DMS 273 (cell line): ENCODE measurements around the gene GSTT2B.
"Not testable (repeated sequence)": the region's sequence is repeated elsewhere in the genome, so short reads cannot be mapped to it uniquely, and the experiment has no call there.

ENCODE experiments used
- DNase-seq: peaks from one replicate; lab custom pipeline; 2025; ENCODE audit not compliant: unreplicated experiment; lab: John Stamatoyannopoulos, UW

GSTT2B gene, protein sequence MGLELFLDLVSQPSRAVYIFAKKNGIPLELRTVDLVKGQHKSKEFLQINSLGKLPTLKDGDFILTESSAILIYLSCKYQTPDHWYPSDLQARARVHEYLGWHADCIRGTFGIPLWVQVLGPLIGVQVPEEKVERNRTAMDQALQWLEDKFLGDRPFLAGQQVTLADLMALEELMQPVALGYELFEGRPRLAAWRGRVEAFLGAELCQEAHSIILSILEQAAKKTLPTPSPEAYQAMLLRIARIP

DNA sequence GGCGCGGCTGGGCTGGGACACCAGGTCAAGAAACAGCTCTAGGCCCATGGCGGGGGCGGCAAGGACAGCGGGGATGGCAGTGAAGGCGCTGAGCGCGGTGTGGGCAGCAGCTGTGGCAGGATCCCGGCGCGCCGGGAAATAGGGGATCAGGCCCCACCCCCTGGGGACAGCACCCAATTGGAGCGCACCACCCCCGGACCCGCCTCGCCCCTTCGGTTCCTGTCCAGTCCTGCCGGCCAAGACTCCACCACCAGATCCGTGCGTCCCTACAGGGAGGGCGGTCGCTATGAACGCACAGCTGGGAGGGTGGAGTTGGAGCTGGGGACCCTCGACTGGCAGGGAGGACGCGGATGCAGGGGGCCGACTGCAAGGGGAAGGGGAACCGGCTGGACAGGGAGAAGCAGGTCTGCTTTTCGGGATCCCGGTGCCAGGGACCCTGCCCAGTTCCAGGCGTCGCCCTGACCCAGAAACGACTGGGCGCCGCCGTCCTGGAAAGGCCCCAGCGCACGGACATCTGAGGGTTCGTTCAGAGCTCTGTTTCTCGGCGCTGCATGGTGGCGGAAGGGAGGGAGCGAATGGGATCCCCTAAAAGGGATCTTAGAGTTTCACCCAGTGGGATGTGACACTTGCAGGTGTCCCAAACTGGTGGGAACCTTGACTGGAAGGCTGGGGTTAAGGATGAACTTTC is at the start of gene GSTT2B:
Gene GSTT2B, minus strand, starts transcription at position 112 of the 688 bp plus-strand sequence. Its CDS starts 64 bp downstream, at position 48.
- DNase-seq: not testable (repeated sequence)

DNA sequence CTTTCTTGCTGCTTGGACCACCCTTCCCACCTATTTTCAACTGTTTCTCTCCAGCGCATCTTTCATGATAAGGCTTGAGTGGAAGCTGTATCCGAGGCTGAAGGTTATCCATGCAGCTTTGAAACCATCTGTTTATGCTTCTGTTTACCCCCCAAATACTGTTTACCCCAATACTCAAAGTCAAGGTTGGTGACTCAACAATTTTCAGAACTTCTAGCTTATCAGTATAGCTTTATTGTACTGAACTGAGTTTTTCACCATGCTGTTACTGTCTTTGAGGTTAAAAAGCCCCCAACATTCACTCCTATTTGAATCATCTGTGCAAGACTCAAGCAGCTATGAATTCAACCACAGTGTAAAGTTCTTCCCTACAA is 49.0 kb upstream of the GSTT2B start:
- no peak for DNase-seq

DNA sequence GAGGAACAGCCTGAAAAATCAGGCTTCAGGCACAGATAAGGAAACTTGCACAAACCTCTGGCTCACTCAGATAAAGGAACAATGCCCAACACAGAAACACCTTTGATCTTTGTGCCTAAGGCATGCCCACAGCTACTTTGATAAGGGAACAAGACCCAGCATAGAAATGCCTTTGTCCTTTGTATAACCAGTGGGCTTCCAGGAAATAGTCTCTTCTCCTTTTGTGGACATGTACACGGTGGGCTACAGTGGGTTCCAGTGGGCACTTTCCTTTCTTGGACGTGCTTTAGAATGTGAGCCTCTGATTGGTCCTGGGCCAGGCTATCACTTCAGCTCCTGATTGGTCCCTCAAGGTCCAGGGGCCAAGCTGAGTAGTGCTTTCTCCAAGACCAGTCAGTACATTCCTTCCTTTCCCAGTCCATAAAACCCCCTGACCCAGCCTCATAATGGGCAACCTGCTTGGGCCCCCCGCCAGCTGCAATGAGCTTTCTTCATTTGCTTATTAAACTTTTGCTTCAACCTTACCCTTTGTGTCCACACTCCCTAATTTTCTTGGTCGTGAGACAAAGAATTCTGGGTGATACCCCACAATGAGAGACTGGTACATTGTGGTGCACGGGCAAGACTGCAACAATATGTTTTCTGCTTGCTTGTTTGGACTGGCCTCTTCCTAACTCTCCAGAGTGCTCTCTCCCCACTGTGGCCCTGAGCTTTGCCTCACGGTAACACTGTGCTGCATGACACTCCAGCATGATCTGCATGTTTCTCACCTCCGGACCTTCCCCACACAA is 48.4 kb upstream of the GSTT2B start:
- no peak for DNase-seq

DNA sequence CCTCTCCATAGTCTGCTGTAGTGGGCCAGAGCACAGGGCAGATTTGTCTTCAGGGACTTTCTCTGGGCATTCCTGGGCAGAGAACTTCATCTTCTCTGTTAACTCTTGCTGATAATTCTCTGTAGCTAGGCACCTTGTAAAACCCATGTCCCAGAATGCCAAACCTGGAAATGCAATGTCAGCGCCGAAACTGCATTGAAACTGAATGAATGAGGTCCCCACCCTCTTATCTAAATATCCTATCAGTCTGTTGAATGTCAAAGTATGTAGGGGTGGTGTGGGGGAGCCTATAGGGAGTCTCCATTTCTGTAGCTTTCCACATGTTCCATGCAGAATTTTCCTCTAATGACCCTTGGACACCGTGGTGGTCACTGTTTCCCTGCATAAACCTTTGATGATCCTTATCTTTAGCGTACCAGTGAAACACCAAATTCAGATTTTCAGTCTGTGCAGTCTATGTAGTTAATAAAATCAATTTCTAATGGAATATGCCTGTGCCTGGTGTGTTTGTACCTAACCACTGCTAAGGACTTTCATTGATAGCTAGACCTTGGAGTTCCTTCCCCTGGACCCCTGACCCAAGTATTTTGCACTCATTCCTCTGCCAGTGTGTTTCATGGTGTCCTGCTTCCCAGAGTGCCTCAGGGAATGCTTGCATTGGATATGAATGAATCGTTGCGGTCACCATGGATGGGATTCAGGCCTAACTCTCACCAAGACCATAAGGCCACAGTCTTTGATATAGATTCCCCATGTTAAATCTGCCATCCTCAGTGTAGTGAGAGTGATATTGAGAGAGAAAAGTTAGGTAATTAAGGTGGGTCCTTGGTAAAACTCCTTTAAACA is 47.6 kb upstream of the GSTT2B start:
- no peak for DNase-seq

DNA sequence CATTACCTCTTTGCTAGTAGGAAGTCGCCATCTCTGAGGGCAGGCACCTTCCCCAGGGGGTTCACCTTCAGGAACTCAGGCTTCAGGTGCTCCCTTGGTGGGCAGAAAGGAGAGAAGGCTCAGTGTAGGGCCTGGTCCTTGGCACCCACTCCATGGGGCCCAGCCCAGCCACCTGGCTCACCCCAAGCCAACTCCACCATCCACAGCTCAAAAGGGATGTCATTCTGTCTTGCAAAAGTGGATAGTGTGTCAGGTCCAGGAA is 47.0 kb upstream of the GSTT2B start:
- no peak for DNase-seq

DNA sequence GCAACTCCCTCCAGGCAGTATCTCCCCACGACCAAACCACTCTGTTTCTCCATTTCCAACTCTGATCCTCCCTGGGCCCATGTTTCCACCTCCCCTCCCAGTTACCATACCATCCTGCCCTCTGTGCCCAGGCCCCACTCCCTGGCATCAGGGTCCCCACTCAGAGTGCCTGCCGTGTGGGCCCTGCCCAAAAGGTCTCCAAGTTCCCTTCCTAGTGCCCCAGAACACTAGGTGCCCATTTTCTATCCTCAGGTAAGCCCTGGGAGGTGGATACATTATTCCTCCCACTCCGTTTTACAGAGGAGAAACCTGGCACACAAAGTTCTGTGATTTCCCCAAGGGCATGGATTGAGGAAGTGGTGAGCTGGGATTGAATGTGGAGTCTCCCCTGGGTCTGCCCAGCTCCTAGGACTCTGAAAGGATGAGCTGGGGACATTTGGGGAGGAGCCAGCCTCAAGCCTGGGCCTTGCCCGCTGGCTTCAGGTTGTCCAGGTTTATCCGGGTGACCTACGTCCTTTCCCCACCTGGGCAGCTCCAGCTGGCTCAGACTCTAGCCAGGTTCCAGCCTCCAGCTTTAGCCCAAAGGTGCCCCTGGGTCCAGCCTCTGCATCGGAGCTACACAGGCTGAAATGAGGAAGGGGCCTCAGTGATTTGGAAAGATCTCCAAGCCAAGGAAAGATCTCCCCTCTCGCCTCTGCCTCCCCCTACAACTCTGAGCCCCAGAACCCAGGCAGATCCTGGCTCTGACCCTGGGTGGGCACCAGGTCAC is 46.4 kb upstream of the GSTT2B start:
- no peak for DNase-seq

DNA sequence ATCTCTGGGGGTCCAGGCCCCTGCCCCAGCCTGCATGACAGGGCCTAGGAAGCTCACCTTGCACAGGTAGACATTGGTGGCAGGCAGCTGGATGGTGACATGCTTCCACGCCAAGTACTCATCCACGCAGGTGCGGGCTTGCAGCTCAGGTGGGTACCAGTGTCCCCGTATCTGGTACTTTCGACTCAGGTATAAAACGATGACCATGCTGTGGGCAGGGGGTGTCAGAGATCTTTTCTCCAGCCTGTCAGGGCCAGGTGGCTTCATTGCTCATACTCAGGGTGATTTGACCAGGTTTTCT is 45.9 kb upstream of the GSTT2B start:
- no peak for DNase-seq

DNA sequence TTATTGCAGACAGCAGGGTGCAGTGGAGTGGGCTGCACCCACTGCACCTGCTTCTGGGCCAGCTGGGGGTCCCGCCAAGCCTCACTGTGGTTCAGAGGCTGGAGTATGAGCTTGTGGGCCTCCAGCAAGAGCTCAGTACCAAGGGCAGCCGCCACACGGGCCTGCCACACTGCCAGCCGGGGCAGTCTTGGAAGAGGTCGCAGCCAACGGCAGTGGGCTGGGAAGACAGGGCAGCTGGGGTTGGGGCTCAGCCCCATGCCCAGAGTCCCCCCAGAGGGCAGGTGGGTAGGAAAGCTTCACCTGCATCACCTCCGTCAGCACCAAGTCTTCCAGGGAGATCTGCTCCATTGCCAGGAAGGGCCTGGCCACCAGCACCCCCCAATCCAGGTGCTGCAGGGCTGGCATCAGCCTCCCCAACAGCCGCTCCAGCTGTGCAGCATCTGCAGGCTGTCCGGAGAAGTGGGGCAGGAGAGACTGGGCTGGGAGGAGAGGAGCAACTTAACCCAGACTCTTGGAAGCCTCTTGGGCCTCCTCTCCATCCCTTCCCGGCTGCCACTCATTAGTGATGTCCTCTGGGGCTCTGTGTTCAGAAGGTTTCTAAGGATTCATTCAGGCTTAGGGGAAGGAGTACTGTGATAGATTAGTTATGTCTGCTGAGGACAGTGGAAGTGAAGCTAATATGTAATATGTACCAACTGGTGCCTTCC is 45.4 kb upstream of the GSTT2B start:
- no peak for DNase-seq

DNA sequence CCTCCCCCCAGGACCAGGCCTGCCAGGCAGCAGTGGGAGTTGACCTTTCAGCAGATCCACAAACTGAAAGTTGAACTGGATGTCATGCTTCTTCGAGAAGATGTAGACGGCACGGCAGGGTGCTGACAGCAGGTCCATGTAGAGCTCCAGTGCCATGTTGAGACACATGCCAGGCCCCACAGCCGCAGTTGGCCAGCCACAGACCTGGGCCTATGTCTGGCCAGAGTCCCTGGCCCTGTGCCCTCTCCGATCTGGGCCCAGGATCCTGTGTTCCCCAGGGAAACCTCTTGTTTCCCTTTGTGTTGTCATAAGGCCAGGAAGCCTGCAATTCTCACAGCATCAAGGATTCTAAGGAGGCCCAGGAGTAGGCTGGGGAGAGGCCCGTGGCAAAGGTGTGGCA is 44.2 kb upstream of the GSTT2B start, which contains the start of gene GSTT4:
Gene GSTT4, minus strand, starts transcription at position 253 of the 400 bp plus-strand sequence. Its CDS starts 97 bp downstream, at position 156.
- DNase-seq: no peak

DNA sequence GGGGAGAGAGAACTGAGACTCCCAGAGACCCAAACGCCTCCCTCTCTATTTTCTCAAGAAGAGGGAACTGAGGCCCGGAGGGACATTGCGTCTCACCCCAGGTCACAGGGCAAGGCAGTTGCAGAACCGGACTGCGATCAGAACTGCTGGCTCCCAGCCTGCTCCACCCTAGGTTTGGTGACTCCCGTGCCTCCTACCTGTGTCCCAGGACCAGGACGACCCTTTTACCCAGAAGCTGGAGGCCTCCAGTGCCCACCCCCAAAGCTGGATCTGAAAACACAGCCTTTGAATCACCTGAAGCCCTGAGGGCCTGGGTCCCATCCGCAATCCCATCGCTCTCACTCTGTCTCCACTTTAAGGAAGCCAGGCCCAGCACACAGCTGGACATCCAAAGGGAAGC is 42.9 kb upstream of the GSTT2B start:
- DNase-seq: no peak

DNA sequence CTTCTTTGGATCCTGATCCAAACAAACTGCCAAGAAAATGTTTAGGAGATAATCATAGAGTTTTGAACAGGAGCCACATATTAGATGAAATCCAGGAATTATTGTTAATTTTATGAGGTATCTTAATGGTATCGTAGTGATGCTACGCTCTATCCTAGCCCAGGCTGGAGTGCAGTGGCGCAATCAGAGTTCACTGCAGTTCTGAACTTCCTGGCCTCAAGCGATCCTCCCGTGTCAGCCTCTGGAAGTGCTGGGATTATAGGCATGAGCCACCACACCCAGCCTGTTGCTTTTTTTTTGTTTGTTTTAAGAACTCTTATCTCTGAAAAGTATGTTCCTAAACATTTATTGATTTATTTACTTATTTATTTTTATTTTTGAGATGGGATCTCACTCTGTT is 41.9 kb upstream of the GSTT2B start:
- DNase-seq: no peak

DNA sequence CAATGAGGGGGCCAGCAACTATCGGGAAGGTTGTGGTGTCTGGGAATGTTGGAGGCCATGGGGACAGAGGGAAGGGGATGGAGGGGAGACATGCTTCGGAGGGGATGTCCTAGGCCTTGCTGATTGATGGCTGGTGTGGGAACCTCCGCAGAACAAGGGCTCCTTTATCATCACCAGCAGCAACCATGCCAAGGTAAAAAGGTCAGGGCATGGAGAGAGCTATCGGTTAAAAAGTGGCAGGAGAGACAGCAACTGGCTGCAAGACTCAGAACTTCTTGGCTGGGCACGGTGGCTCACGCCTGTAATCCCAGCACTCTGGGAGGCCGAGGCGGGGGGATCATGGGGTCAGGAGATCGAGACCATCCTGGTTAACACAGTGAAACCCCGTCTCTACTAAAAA is 41.3 kb upstream of the GSTT2B start:
- DNase-seq: no peak

DNA sequence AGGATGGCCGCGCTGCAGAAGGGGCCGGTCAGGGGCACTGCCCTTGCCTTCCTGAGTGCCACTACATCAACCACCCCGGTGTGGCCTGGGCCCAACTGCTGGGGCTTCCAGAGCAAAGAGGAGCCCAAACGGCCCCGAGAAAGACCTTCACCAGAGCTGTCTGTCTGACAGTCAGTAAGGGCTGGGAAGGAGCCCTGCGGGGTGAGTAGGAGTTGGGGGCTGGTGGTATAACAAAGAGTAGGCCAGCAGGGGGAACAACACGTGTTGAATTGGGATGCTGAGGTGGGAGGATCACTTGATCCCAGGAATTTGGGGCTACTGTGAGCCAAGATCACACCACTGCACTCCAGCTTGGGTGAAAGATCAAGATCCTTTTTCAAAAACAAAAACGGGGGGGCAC is 40.3 kb upstream of the GSTT2B start:
- DNase-seq: no peak

DNA sequence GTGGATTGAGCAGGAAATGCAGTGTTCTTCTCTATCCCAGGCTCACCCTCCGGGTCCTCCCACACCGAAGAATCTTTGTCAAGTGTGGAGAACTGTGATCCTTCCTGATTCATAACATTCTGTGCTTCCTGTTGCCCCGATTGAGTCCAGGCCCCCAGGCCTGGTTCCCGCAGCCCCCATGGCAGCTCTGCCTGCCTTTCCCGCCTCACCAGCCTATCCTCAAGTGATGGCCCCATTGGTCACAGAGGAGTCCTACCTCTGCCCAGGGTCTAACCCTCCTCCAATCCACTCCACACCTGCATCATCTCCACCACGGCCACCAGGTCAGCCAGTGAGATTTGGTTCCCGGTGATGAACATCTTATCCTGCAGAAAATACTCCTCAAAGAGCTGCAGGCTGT is 38.8 kb upstream of the GSTT2B start:
- not testable (repeated sequence) for DNase-seq

DNA sequence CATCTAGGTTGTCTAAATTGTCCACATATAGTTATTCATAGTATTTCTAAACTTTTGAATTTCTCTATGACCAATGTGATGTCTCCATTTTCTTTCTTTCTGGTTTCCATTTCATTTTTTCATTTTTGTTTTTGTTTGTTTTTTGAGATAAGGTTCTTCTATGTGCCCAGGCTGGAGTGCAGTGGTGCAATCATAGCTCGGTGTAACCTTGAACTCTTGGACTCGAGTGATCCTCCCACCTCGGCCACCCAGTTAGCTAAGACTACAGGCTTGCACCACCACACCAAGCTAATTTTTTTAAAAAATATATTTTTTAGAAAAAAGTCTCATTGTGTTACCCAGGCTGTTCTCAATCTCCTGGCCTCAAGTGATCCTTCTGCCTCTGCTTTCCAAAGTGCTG is 36.1 kb upstream of the GSTT2B start:
- no peak for DNase-seq

DNA sequence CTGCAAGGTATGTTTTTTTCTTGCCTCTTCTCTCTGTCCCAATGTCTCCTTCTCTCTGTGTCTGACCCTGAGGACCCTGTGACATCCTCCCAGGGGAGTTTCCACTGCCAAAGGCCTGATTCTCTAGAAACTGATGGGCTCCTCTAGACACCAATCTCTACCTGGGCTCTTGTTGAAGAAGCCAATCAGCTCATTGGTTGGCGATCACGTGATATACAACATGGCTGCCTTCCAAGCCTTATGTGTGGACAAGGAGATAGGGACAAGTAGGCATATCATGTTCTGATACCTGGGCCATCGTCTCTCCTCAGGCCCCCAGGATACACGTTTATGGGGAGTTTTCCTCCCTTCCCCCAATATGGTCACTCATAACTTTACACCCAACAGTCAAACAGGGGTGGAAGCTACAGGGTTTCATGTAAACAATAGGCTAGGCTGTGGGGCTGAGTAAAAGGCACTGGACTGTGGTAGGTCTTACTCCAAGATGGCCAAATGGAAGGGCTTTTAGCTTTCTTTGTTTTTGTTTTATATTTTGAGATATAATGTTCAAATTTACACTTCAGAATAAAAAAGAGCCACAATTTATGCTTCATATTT is 32.7 kb upstream of the GSTT2B start:
- not testable (repeated sequence) for DNase-seq

DNA sequence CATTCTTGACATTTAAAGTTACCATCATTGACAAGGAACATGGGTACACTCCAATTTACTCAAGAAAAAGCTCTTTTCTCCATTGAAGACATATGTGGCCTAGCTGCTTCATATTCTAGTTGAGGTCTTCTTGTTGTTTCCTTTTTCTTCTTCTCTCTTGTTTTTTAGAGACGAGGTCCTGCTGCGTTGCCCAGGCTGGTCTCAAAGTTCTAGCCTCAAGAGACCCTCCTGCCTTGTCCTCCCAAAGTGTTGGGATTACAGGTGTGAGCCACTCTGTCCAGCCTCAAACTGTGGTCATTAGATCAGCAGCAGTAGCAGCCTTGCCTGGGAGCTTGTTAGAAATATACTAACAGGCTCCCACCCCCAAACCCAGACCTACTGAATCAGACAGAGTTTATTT is 32.1 kb upstream of the GSTT2B start:
- DNase-seq: not testable (repeated sequence)

DNA sequence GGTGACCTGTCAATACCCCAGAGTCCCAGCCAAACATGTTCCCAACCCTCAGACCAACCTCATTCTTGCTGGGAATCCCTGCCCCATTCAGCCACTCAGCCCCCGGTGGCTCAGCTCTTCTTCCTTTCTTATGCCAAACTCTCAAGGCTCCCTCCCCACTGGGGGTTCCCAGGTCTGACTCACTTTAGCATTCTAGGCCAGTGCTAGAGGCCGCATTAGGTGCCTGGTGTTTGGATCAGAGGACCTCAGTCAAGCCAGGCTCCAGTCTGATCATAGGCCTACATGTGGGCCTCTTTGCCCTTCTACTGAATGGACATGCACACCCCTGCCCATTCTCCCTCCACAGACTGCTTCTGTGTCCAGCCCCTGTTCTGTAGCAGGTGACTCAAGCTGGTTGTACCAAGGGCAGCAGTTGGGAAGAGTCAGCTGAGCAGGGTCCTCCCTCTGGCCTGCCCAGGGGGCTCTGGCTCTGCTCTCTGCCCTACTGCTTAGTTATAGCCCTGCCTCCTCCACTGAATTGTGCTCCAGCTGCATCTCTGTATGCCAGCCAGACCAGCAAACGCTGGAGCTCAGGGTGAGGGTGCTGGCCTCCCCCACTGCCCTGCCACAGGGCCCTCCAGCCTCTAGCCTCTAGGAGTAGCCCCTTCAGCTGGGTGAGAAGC is 28.7 kb upstream of the GSTT2B start:
- DNase-seq: not testable (repeated sequence)

DNA sequence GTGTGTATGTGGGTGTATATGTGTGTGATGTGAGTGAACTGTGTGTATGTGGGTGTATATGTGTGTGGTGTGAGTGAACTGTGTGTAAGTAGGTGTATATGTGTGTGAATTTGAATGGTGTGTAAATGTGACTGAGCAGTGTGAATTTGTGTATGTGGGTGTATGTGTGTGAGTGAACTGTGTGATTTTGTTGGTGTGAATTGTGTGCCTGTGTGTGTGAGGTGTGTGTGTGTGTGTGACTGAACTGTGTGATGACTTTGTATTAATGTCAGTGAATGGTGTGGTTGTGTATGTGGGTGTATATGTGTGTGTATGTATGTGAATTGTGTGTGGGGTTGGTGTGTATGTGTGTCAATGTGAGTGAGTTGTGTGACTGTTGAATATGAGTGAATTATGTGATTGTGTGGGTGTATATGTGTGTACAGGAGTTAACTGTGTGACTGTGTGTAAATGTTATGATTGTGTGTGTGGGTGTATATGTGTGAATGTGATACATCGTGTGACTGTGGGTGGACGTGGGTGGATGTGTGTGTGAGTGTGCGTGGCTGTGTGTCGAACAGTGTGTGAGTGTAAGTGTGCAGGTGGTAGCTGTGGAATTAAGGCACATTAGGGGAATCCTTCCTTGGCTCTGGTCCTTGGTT is 25.7 kb upstream of the GSTT2B start:
- not testable (repeated sequence) for DNase-seq
